8988T (cell line): ENCODE results near the gene GPC6.

Source experiments
- DNase-seq: peaks from one replicate; pipeline ENCODE4 v3.0.0; 2011

GPC6 gene

DNA sequence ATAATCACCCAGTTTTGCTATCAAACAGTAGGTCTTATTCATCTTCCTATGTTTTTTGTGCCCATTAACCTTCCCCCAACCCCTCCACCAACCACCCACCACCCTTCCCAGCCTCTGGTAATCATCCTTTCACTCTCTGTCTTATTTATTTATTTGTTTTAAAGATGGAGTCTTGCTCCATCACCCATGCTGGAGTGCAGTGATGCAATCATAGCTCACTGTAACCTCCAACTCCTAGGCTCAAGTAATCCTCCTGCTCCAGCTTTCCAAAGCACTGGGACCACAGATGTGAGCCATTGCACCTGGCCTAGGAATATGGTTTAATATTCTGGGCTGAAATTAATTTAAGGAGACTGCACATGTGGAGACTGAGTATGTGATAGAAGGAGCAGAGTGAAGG lies 527.0 kb downstream of the GPC6 start:
- no peak for DNase-seq

GRCh38 chr13:93755341-93755740 lies 528.7 kb downstream of the GPC6 start:
- no peak for DNase-seq

GRCh38 chr13:93758575-93758974 lies 532.0 kb downstream of the GPC6 start:
- no peak for DNase-seq

DNA sequence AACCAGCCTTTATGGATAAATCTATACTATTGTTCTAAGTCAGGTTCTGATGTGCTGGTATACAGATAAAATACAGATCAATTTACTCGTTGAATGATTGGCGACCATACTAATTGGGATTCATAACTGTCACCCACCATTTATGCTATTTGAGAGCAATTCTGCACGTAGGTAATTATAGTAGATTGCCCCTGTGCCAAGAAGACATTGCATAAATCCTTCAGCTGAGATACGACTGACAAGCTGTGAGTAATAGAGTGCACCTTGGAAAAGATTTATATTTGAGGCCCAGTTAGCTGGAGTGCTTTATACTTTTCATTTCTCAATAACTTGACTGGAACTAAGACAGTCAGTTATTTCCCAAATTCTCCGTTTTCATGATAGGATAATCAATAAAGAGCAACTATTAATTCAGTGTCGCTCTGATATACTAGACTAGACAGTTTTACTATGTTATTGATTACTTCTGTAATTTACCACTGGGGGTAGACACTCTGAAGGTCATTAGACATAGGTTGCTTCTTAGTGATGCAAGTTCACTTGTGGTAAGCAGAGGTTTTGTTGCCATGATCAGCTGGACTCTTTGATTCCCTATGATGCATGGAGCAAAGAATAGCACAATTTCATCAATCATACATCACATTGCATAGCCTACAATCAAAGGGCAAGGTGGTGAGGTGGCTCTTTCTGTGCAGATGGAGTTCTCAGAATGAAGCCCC lies 536.3 kb downstream of the GPC6 start:
- no peak for DNase-seq

DNA sequence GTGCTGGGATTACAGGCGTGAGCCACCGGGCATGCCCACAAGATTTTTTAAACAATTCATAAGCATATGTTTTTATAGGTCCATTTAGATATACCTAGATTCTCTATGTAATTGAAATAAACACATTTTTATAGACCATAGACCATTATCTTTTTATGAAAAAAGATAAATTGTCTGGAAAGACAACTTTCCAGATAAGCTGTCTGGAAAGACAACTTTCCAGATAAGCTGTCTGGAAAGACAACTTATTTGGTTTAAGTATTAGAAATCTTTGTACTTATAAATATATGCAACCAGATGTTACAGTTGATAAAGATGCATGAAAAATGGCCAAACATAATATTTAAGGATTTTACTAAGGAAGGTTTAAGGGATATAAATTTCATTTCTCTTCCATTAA lies 538.5 kb downstream of the GPC6 start:
- no peak for DNase-seq

DNA sequence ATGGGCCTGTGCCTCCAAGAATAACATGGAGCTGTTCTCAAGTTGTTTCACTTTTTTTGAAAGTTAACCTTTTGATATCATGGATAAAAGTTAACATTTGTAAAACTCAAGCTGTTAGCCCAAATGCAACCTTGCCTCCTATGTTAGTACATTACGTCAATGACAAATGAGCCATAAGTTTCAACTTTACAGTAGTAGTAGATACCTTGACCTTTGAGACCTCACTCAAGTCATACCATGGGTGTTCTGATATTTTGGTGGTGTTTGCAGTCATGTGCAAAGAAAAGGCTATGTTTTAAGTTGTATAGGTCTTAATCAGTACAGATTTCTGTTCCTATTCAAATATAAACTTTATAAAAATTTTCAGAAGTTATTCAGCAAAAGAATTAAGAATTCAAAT lies 539.2 kb downstream of the GPC6 start:
- no peak for DNase-seq

- DNase-seq = no peak
These were observed 540.1 kb downstream of the GPC6 start for GRCh38 chr13:93766719-93767118.

- no peak for DNase-seq
These were observed 540.7 kb downstream of the GPC6 start for GRCh38 chr13:93767180-93767916.

DNA sequence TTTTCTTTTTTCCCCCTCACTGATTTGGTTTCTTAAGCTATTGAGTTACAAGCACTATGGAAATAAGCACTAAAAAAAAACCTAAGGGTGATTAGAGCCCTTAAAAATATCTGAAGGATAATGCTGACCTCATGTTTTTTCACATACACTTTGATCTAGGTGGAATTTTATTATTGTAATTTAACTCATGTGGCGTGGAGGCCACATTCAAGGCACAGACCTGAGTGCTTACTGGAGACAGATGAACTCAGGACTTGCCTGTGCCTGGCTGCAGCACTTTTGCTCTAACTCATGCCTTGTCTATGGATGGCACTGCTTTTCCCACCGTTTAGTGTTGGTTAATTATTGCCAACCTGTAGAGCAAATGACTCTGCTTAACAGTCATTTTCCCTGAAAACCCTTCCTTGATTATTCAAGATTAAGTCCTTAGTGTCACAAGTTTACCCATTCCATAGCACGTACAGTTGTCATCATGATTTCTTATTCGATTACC lies 541.4 kb downstream of the GPC6 start:
- DNase-seq = no peak

DNA sequence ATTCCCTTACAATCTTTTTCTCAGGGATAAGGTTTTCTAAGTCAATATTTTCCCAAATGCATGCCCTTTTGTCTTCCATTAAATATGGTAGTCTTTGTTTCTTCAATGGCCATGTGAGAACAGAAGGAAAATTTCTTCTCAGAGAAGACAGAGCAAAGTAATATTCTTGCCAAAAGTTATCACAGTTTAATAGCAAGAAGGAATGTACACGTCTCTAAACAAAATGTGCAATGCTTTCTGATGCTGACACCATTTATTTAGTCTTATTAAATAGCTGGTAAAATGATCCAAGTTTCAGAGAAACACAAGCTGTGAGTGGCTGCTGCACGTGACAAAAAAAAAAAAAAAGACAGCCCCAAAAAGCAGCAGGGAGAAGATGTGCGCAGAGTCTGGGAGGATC lies 542.5 kb downstream of the GPC6 start:
- no peak for DNase-seq

DNA sequence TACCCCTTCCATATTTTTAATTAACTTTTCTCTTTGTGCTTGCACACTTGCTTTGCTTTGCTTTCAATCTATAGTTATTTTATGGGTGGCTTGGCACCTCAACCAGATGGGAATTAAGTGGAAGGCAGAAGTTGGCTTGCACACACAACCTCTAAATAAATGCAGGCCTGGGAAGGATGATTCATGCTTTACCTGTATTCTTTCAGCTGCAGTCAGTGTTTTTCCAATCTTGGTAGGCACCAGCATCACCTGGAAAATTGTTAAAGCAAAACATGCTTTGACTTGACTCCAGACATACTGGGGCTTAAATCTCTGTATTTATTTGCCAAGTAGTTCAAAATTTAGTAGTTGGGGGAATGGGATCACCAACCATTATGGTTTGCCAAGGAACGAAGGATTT lies 543.0 kb downstream of the GPC6 start:
- DNase-seq = no peak

DNA sequence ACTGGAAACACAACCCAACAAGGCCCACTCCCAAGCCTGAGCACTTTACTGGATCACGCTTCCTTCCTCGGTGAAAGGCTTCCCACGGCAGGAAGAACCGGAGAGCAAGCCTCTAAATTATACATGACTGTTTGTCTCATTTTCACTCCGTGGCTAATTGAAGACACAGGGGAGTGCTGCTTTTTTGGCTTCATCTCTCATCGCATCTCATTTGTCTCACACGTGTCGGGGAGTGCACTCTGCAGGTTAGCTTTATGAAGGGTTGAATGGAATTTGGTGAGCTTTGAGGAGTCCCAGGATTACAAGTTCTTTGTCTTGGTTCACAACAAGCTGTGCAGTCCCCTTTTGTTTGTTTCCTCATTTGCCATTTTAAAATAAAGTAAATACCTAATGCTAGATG lies 544.6 kb downstream of the GPC6 start:
- no peak for DNase-seq

DNA sequence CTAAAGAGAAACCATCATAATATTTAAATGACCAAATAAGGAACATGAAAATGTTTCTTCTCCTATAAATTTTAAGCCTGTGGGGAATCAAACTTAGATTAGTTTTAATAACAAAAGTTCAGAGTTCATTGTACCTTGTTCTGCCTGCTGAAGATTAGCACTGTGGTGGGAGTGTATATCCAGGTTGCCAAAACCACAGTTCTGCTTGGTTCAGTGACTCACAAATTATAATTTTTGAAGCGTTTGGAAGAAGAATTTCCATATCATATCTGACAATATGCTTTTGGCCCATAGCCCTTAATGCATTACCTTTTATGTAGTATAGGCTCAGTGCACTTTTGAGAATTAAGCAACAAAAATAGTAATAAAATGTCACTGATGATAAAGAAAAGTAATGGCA lies 545.2 kb downstream of the GPC6 start:
- DNase-seq = no peak

GRCh38 chr13:93774506-93774905 lies 547.9 kb downstream of the GPC6 start:
- DNase-seq = no peak

DNA sequence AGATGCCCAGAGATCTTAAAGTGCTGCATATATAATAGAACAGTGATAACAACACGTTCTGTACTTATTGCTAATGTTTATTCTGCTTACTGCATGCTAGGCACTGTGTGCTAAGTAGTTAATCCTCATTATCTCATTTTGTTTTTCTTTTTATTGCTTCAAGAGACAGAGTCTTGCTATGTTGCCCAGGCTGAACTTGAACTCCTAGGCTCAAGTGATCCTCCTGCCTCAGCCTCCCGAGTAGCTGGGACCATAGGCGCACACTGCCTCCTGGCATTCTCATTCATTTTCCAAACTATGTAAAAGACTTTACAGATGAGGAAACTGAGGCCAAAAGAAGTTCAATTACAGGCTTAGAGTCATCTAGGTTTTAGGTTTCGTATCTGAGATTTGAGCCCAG lies 548.4 kb downstream of the GPC6 start:
- no peak for DNase-seq

GRCh38 chr13:93775507-93776108 lies 549.0 kb downstream of the GPC6 start:
- no peak for DNase-seq

GRCh38 chr13:93776936-93777335 lies 550.3 kb downstream of the GPC6 start:
- DNase-seq = no peak

GRCh38 chr13:93777504-93777903 lies 550.9 kb downstream of the GPC6 start:
- DNase-seq = no peak

- no peak for DNase-seq
These were observed 551.9 kb downstream of the GPC6 start for GRCh38 chr13:93778548-93778947.

GRCh38 chr13:93784191-93784590 lies 557.6 kb downstream of the GPC6 start:
- no peak for DNase-seq

GRCh38 chr13:93786846-93787489 lies 560.4 kb downstream of the GPC6 start:
- no peak for DNase-seq

GRCh38 chr13:93788456-93788855 lies 561.8 kb downstream of the GPC6 start:
- no peak for DNase-seq

DNA sequence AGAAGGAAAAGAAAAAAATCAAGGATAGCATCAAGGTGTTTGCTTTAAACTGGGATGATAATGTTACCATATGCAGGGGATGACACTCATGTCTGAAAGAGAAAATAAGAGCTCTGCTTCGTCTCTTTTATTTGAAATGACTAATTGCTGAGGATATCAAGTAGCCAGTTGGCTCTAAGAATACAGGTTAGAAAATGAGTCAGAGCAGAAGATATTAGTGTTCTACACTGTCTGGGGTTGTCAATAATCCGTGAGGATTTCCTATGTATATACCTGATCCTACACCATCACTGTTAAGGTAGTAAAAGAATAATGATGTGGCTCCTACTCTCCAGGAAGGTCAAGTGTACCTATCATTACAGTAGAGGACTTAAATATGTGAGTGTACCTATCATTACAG lies 562.5 kb downstream of the GPC6 start:
- DNase-seq = no peak
